ENCODE data around the gene ZNF396.

ZNF396 gene

DNA sequence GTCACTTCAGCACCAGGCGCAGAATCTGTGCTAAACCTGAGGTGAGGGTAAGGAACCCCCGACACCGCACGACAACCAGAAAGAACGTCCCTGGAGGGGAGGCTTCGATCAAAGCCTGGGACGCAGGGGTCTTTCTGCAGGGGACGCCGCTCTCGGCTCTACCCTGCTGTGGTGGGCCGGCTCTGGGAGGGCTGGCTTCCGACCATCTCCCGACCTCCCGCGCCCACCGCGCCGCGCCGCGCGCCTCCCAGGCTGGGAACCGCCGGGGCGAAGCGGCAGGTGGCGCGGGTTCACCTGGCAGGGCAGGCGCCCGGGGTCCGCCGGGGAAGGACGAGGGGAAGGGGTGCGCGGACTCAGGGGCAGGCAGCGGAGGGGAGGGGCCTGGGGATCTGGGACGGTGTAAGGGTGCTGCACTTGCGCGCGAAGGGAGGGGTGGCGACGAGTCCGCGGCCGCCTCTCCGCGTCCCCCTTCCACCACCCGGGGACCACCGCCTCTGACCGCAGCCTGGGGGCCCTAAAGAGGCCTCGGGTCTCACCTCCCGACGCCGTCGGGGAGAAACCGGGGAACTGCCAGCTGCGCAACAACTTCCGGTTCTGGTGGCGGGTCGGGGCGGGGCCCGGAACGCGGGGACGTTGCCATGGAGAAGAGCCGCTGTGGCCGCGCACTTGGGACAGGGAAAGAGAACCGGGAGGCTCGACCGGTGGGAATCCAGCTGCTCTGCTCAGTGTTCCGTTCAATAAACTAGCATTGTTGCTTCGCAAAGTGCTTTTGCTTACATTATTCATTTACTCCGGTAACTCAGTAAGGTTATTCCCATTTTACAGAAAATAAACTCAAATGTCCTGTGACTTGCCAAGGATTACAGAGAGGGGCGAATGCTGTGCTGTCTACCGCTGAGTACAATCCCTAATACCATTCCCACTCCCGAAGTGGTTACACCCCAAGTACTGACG, at the start of gene ZNF396:
Gene ZNF396, minus strand, starts transcription at position 596 of the 954 bp plus-strand sequence. CDS start 3,045 bp downstream, outside the sequence.
- peak; percentile 86 for DNase-seq

DNA sequence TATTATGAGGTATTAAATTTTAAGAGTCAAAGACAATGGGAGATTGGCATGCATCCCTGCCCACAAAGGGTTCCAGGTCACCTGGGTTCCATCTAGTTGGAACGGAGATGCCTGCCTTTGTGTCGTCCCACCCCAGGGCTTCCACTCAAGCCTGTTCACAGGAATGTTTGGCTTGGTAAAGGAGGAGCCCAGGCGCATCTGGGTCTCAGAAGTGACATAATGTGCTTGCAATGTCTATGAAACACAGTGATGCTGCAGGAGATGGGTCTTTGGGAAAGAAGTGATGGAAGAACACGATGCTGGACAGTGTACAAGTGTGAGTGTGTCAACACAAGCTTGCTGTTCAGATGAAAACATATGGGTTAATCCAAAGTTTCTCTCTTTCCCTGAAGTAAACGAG, 49.6 kb upstream of the ZNF396 start:
- no peak for DNase-seq

DNA sequence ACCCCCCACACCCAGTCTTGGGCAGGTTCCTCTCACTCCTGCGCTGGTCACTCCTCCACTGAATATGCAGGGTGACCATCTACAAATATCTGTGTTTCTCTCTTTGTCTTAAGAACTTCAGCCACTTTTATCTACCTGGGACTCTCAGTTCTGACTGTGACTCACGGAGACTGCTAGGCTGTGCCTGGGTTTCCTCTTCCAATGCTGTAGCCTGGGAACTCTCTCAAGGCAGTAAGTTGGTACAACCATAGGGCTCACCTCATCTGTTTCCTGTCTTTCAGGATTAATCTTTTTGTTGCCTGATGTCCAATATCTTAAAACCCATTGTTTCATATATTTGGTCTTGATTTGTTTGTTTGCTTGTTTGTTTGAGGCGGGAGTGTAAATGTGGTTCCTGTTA, 47.2 kb upstream of the ZNF396 start:
- DNase-seq, result no peak

DNA sequence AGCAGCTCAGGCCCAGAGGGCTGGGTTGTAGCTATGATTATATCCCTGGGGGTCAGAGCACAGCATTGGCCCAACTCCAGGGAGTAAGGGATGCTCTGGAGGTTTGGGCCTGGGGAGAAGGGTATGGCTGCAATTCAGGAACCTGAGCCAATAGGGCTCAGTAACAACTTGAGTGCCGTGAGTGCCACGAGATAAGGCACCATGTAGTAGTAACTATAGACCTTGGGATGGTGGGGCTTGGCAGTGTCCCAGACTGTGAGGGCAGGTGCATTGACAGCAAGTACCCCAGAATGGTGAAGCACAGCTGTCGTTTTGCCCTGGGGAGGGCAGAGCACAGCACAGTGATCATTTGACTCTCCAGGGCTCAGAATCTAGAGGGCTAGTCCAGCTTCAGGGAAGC, 45.1 kb upstream of the ZNF396 start:
- DNase-seq, result no peak

DNA sequence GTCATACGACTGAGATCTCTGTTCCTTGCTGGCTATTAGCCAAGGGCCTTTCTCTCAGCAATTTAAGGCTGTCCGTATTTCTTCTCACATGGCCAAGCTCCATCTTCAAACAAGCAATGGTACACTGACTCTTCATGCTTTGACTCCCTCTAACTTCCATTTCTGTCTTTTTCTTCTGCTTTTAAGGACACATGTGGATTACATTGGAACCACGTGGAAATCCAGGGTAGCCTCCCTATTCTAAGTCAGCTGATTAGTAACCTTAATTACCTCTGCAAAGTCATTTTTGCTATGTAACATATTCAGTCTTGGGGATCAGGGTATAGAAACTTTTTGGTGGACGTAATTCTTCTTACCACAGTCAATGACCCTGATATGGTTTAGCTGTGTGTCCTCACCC, 41.5 kb upstream of the ZNF396 start:
- no peak for DNase-seq

DNA sequence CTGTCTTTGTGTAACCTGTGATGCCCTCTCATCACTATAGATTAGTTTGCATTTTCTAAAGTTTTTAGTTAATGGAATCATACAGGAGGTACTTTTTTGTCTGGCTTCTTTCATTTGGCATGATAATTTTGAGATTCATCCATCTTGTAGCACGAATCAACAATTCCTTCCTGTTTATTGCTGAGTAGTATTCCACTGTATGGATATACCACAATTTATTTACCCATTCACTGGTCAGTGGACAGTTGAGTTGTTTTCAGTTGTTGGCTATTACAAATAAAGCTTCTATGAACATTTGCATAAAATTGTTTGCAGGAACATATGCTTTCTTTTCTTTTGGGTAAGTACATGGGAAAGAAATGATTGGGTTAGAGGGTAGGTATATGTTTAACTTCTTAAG, 40.1 kb upstream of the ZNF396 start:
- no peak for DNase-seq

DNA sequence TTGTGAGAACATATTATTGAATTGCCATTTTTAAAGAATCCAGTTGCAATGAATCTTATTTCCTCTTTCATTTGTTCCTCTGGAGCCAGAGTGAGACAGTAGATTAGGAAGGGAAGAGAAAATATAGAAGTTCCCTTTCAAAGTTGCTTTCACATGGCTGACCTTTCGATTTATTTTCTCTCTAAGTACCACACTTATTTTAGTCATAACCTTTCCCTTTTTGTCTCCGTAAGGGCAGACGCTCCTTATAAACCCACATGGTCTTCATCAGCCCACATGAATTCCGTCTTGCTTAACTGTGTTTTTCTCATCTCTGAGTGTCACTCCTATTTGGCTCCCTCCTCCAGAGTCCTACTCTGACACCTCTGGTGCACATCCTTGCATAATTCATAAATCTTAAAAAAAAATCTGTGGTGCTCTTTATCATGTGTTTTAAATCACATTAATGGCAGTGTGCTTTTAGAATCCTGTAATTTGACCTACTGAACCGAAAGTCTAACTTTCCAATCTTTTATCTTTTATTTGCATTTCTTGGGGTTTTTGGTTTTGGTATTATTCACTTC, 38.5 kb upstream of the ZNF396 start:
- DNase-seq, result no peak

DNA sequence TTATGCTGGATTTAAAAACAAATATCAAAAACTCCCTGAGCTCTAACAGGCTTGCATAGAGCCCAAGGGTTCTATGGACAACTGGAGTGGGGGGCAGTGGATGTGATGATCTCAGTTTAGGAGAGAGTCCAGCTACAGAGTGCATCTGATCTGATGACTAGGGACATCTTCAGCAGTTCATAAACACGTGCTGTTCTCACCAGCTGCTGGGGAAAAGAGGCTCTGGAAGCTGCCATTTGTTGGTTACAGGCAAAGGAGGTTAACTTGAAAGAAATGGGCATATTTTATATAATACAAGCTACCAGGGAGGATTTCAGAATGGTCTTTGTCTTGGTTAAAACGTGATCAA, 36.0 kb upstream of the ZNF396 start:
- no peak for DNase-seq

DNA sequence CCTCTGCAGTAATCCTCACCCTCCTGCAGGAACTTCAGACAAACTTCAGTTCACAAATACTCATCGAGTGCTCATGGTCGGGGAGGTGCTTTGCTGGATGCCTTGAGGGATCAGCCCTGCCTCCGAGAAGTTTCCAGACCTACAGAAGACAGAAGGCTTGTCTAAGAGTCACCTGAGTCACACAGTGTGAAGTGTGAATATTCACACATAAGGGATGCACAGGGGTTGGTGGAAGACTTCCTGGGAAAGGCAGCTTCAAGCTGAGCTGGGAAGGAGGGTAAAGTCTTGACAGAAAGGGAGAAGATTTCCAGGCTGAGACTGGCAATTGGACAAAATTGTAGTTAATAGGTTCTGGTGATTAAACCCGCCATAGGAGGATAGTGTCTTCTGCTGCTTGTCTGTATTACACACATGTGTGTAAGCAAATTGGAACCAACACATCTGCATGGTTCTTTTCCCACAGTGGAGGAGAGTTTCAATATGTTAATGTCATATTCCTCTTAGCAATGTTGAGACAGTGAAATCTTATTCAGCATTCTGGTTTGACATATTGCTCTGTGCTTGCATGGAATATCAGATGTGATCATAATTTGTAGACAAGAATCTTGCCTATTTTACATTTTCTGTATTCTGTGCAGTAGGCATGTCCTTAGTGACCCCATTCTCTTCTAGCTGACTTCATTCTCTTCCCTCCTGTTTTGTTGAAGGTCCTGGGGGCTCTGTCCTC, 34.7 kb upstream of the ZNF396 start:
- DNase-seq, result no peak

DNA sequence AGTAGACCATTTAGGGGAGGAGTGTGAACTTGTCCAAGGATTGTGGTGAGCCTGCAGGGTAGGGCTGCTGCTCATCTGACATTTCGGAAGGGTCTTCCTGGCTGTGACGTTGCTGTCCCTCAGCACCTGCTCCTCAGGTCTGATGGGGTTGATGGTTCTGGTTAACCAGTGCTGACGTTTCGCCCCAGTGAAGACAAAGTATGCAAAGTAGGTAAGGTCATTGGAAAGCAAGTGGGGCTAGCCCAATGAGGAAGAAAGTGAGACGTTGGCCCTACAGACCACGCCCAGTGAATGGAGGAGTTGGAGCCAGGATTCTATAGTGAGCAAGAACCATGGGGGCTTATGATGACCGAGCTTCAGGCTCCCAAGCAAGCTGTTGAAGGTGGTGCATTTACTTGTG, 33.4 kb upstream of the ZNF396 start:
- DNase-seq, result no peak

DNA sequence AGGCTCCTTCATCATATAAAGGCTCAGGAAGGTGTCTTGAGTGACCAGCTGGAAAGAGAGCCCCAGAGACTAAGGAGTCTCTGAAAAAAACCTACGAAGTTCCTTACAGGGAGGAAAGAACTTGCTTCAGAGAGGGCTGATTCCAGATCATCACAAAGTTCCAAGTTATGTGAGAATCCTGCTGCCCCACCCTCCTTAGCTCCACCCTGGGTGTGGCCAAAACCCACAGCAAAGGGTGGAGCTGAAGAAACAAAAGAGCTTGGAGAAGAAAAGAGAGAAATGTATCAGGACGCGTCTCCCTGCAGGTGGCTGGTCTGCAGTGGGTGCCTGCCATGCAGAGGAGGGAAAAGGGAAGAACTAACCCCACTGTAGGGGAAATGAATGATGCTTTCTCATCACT, 32.8 kb upstream of the ZNF396 start:
- no peak for DNase-seq

DNA sequence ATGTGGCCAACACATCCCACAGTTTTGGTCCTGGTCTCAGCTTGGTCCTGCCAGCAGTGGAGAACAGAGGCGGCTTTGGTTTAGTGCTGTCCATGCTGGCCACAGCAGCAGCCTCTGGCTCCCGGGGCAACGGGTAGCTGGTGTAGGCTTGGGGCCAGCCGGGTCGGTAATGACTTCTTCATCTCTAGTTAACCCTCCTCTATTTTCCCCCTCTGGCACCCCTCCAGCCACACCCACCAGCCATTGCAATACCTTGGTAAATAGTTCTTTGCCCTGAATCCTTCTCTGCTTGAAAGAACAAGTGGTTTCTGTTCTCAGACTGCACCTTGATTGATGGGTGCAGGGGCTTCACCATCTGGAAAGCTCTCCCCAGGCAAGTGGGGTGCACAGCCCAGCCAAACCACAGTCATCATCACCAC, 31.7 kb upstream of the ZNF396 start:
- DNase-seq, result no peak

DNA sequence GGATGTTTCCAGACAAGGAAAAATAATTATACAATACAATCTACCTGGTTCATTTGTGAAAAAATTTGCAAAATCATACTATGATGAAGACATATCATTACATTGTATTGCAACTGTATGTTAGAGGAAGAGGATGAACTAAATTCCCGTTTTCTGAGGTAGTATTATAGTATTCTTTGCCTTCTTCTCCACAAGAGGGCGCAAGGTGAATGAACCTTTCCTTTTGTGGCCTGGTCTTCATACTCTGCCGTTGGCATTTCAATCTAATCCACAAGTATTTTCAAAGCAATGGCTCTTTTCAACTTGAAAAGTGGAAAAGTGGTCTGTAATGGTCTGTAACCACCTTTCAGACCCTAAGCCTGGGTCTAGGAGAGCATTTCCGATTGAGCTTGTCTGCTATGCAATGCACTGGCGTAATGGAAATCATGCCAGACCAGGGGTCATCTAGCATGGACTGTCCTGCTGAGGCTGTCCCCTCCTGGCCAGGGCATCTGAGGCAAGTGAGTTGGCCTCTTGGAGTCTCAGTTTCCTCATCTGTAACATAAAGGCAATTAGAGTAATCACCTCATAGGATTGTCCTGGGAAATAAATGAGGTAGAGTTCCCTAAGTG, 30.8 kb upstream of the ZNF396 start:
- peak; percentile 70 for DNase-seq

DNA sequence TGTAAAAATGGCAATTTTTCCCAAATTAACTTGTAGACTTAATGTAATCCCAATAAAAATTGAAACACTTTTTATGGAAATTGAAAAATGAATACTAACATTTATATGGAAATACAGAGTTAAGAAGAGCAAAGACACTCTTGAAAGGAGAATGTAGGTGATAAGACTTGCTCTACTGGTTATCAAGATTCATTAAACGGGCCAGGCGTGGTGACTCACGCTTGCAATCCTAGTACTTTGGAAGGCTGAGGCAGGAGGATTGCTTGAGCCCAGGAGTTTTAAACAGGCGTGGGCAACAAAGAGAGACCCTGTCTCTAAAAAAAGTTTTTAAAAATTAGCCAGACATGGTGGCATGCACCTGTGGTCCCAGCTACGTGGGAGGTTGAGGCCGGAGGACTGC, 29.5 kb upstream of the ZNF396 start:
- no peak for DNase-seq

DNA sequence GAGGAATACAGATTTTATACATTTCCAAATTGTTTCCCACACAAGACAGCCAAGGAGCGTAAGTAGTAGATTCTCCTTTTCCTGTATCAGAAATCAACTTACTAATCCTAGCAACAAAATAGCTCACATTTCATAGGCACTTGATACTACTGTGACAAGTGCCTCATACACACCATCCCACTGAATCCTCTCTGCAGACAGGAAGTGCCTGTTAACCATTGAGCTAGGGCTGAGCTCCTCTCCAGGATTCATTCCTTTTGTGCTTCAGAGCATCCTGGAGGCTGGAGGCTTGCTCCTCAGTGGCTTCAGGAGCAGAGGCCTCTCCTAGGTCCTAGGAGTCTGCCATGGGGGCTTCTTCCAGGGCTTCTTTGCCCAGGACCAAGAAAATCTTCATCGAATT, 20.8 kb upstream of the ZNF396 start:
- DNase-seq, result no peak

DNA sequence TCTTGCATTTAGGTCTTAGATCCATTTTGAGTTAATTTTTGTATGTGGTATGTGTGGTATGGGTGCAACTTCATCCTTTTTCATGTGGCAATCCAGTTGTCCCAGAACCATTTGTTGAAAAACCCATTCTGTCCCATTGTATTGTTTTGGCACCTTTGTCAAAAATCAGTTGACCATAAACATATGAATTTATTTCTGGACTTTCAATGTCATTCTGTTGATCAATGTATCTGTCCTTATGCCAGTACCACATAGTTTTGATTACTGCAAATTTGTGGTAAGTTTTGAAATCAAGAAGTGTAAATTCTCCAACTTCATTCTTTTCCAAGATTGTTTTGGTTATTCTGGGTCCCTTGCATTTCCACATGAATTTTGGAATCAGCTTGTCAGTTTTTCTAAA, 16.6 kb upstream of the ZNF396 start:
- no peak for DNase-seq

DNA sequence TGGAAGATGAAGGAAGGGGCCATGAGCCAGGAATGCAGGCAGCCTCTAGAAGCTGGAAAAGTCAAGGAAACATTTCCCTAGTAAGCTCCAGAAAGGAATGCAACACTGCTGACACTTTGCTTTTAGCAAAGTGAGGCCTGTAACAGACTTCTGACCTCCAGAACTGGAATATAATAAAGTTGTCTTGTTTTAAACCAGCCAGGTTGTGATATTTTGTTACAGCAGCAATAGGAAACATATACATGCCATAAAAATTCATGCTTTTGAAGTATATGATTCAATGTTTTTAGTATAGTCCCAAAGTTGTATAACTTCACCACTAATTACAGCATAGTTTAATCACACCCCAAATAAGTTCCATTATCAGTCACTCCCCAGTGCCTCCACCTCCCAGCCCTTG, 15.2 kb upstream of the ZNF396 start:
- DNase-seq, result no peak

DNA sequence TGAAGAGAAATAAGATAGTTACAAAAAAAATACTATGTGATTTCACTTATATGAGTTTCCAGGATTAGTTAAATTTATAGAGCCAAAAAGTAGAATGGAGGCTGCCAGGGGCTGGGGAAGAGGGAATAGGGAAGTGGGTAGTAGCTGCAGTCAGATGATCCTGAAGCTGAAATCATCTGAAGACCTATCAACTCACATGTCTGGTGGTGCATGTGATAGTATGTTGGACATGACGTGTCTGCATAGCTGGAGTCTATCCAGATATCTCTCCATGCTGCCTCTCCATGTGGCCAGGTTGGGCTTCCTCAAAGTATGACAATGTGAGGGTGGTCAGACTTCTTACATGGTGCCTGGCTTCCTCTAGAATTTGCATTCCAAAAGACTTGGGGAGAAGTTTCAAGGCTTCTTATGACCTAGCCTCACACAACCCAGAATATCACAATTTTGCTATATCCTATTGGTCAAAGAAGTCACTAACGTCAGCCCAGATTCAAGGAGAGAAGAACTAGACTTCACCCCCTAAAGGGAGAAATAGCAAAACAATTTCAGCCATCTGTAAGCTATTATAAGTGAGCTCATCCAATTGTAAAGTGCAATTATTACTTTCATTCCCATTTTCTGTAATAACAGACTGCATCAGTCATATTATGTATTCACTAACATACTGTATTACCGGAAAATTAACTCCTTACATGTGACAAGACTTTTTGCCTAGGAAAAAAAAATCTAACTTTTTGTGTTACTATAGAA, 14.0 kb upstream of the ZNF396 start:
- DNase-seq, result no peak

DNA sequence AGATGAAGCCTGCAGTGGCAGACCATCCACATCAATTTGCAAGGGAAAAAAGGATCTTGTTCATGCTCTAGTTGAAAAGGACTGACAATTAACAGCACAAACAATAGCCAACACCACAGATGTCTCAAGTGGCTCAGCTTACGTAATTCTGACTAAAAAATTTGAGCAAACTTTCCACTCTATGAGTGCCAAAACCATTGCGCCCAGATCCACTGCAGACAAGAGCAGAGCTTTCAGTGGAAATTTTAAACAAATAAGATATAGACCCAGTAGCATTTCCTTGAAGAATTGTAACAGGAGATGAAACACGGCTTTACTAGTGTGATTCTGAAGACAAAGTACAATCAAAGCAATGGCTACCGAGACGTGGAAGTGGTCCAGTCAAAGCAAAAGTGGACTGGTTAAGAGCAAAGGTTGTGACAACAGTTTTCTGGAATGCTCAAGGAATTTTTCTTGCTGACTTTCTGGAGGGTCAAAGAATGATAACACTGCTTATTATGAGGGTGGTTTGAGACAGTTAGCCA, 12.0 kb upstream of the ZNF396 start:
- DNase-seq, result peak; percentile 18

DNA sequence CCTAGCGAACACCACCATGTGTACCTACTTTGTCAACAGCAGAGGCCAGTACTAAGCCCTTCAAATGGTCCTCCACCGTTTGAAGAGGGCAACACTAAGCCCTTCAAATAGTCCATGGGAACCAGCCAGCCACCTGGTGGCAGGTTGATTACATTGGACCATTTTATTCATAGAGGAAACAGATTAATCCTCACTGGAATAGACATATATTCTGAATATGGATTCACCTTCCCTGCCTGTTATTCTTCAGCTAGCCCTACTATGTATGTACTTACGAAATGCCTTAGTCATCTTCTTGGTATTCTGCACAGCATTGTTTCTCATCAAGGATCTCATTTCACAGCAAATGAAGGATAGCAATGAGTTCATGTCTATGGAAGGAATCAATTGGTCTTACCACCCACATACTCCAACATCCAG, 10.0 kb upstream of the ZNF396 start:
- DNase-seq, result peak; percentile 13

DNA sequence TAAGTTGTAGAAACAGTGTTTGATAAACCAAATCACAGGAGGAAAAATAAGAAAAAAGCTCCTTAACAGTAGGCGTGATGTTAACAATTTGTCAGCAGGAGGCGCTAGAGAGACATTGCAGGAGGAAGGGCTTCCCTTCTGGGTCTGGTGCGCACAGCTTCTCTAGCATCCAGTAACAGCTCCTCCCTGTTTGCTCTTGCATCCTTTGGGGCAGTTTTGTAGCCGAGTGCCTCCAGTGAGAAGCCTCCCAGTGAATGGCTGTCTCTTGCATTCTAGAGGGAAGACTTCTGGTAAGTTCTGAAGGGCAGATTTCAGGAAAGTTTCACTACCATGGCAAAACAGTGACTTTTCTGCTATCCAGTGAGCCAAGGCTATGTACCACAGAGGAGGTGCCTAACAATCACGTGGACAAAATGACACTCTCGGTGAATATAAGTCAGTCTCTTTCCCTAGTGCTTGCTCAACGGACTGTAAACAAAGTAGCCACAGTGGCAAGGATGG, 9.5 kb upstream of the ZNF396 start:
- peak; percentile 48 for DNase-seq

DNA sequence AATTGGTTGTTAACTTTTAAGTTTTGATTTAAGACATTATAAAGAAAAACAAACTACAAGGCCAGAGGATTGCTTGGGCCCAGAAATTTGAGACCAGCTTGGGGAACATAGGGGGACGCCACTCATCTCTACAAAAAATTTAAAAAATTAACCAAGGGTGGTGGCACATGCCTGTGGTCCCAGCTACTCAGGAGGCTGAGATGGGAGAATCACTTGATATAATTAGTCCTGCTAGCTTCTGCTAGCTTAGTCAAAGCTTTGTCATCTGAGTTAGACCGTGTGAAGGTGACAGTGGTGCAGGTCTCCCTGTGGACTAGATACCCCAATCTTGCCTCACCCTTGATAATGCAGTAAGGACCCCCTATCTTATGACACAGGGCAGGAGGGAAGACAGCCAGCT, 6.0 kb upstream of the ZNF396 start:
- DNase-seq, result no peak
